NB4 (cell line): ENCODE measurements around the gene ZBTB46.

Experiments used
- CTCF ChIP-seq: IDR thresholded peaks from one replicate; pipeline ENCODE4 v1.5.1; 2012; ENCODE audit warnings: low read depth, low read length
- MAX ChIP-seq: IDR thresholded peaks from 2 replicates; pipeline ENCODE4 v1.6.1; 2011; ENCODE audit warnings: low read depth, low read length
- POLR2A ChIP-seq: IDR thresholded peaks from 2 replicates; pipeline ENCODE4 v1.6.1; 2011; ENCODE audit warnings: mild to moderate bottlenecking; ENCODE audit not compliant: insufficient read length; ENCODE audit errors: extremely low read depth

DNA sequence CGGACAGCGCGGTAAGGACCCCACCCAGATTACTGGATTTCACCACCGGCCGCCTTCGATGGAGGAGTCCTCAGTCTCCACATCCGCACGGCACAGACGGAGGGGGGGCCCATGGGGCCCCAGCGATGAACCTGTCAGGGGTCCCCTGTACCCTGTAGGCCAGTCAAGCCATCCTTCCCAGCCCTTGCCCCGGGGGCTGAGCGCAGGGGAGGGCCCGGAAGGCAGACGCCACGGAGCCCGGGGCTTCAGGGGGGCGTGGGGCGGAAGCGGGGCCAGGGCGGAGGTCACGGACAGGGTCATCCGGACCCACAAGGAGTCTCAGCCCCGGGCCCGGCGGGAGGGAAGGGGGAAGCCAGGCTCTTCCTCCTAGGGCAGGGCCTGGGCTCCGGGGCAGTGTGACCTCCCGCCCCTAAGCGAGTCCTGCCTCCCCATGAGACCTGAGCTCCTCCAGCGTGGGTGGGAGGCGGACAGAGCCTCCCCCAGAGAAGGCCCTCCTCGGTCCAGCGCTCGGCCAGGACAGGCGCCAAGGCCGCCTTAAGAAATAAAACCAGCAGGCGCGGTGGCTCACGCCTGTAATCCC lies 22.8 kb downstream of the ZBTB46 start:
- no peak for TF ChIP-seq CTCF
- TF ChIP-seq MAX: no peak
- no peak for TF ChIP-seq POLR2A
